ENCODE data around the gene SMARCA5. TPM values are rescaled to one million over a fixed set of nuclear protein-coding genes. Genes with fewer than 3 reads are reported as not detected.

The SMARCA5 gene
- total RNA-seq, 4 donors from 2014 or later: 21.5 to 35.9 (median 26.2) TPM

Other genes starting within 250 kb of the SMARCA5 start
- gene GAB1, start 176.8 kb upstream of the SMARCA5 start, total RNA-seq: 10 to 100 TPM; 31.9 to 76.7 (median 40.5) TPM
- under 1 TPM in 1 of 4 donors, not detected in 3; 0.83 TPM for gene FREM3, start 187.0 kb downstream of the SMARCA5 start, total RNA-seq

All from Peyer's patch (tissue), 4 donors.